OCI-LY1 (cell line): ENCODE data around the gene ITPRID1.

Source experiments
- H2AFZ ChIP-seq: fragments of 200-600 bp; sonication (generic), shearing (Covaris generic); 2 replicates; pipeline ENCODE4 v1.6.0; 2014; ENCODE audit warnings: antibody characterized with exemption, mild to moderate bottlenecking, low read length
- H3F3A ChIP-seq: fragments of 200-600 bp; sonication (generic), shearing (Covaris generic); 2 replicates; pipeline ENCODE4 v1.6.0; 2014; ENCODE audit warnings: mild to moderate bottlenecking, antibody characterized with exemption, low read length, moderate library complexity; ENCODE audit not compliant: insufficient read depth
- H3K27ac ChIP-seq: fragments of 200-600 bp; sonication (generic); 2 replicates; pipeline ENCODE4 v1.5.1; 2014; ENCODE audit warnings: low read length, mixed run types, mild to moderate bottlenecking, low read depth; ENCODE audit not compliant: poor library complexity, severe bottlenecking
- H3K27me3 ChIP-seq: fragments of 200-600 bp; sonication (generic); 2 replicates; pipeline ENCODE4 v1.6.0; 2014; ENCODE audit warnings: antibody characterized with exemption, mild to moderate bottlenecking, low read length, moderate library complexity; ENCODE audit not compliant: insufficient read depth
- H3K36me3 ChIP-seq: fragments of 200-600 bp; sonication (generic); 2 replicates; pipeline ENCODE4 v1.6.1; 2014; ENCODE audit warnings: mild to moderate bottlenecking, antibody characterized with exemption, low read length, moderate library complexity, mixed read lengths; ENCODE audit not compliant: insufficient read depth
- H3K4me1 ChIP-seq: fragments of 200-600 bp; sonication (generic); 2 replicates; pipeline ENCODE4 v1.5.1; 2014; ENCODE audit warnings: mild to moderate bottlenecking, low read length, moderate library complexity; ENCODE audit not compliant: insufficient read depth, severe bottlenecking
- H3K4me2 ChIP-seq: fragments of 200-600 bp; sonication (generic), shearing (Covaris generic); 2 replicates; pipeline ENCODE4 v1.6.1; 2014; ENCODE audit warnings: low read length
- H3K4me3 ChIP-seq: fragments of 200-600 bp; sonication (generic); 2 replicates; pipeline ENCODE4 v1.5.1; 2014; ENCODE audit warnings: low read length, low read depth, mild to moderate bottlenecking, mixed read lengths; ENCODE audit not compliant: poor library complexity, severe bottlenecking
- H3K79me2 ChIP-seq: fragments of 200-600 bp; shearing (Covaris generic); 2 replicates; pipeline ENCODE4 v1.6.1; 2016; ENCODE audit warnings: mixed run types, low read length, mixed read lengths; ENCODE audit not compliant: insufficient read depth
- H3K9ac ChIP-seq: fragments of 200-600 bp; sonication (generic), shearing (Covaris generic); 2 replicates; pipeline ENCODE4 v1.6.1; 2014; ENCODE audit warnings: mild to moderate bottlenecking, low read length, mixed read lengths
- H3K9me2 ChIP-seq: fragments of 200-600 bp; sonication (generic), shearing (Covaris generic); 2 replicates; pipeline ENCODE4 v1.6.1; 2014; ENCODE audit warnings: low read depth, mild to moderate bottlenecking, low read length, mixed read lengths
- H3K9me3 ChIP-seq: fragments of 200-600 bp; shearing (Covaris generic); 2 replicates; pipeline ENCODE4 v1.6.1; 2014; ENCODE audit warnings: low read length, mixed read lengths
- H4K20me1 ChIP-seq: fragments of 200-600 bp; sonication (generic), shearing (Covaris generic); 2 replicates; pipeline ENCODE4 v1.6.0; 2016; ENCODE audit warnings: mild to moderate bottlenecking, low read length; ENCODE audit not compliant: insufficient read depth
- CTCF ChIP-seq: fragments of 200-600 bp; sonication (generic), shearing (Covaris generic); IDR thresholded peaks from 2 replicates; pipeline ENCODE4 v1.5.1; 2017; ENCODE audit warnings: mild to moderate bottlenecking, antibody characterized with exemption, low read length, moderate library complexity, mixed read lengths
- EZH2 ChIP-seq: fragments of 200-600 bp; sonication (generic), shearing (Covaris generic); IDR thresholded peaks from 2 replicates; pipeline ENCODE4 v1.8.0; 2017; ENCODE audit warnings: borderline replicate concordance, mixed run types, mild to moderate bottlenecking, antibody characterized with exemption, low read length, moderate library complexity, mixed read lengths

ITPRID1 gene

GRCh38 chr7:31633467-31633866 is 119.6 kb downstream of the ITPRID1 start:
- no peak overlapping the region for H3K4me2 ChIP-seq
- no peaks in the 10 kb centered on the region for H3K36me3 ChIP-seq
- H3K27me3 ChIP-seq: no peaks in the 10 kb centered on the region
- H2AFZ ChIP-seq: no peak overlapping the region
- no peaks in the 10 kb centered on the region for H3K79me2 ChIP-seq
- no peak overlapping the region for H3K9ac ChIP-seq
- H3K4me3 ChIP-seq: no peak overlapping the region
- no peaks in the 10 kb centered on the region for H3K9me2 ChIP-seq
- no peaks in the 10 kb centered on the region for H3F3A ChIP-seq
- H3K9me3 ChIP-seq: no peaks in the 10 kb centered on the region
- H4K20me1 ChIP-seq: no peaks in the 10 kb centered on the region
- no peaks in the 10 kb centered on the region for H3K4me1 ChIP-seq
- H3K27ac ChIP-seq: no peak overlapping the region
- TF ChIP-seq CTCF (no peak), EZH2 (no peak)

- no peaks in the 10 kb centered on the region for H3K4me1 ChIP-seq
- H3K9ac ChIP-seq: no peak overlapping the region
- no peaks in the 10 kb centered on the region for H3K36me3 ChIP-seq
- TF ChIP-seq CTCF (peak; percentile 56), EZH2 (no peak)
- H3K9me2 ChIP-seq: no peaks in the 10 kb centered on the region
- H3F3A ChIP-seq: no peaks in the 10 kb centered on the region
- no peaks in the 10 kb centered on the region; the same call in 1 of the 2 replicates for H3K27me3 ChIP-seq
- H3K4me2 ChIP-seq: no peak overlapping the region
- H3K27ac ChIP-seq: no peak overlapping the region
- H3K4me3 ChIP-seq: no peak overlapping the region
- no peaks in the 10 kb centered on the region for H4K20me1 ChIP-seq
- H3K79me2 ChIP-seq: no peaks in the 10 kb centered on the region
- H3K9me3 ChIP-seq: no peaks in the 10 kb centered on the region
- H2AFZ ChIP-seq: no peak overlapping the region
Measured at GRCh38 chr7:31633894-31634494, 120.1 kb downstream of the ITPRID1 start.

GRCh38 chr7:31640381-31640780 is 126.5 kb downstream of the ITPRID1 start:
- Histone ChIP-seq H4K20me1 (no peaks in the 10 kb centered on the region), H3K36me3 (no peaks in the 10 kb centered on the region), H3K27me3 (no peaks in the 10 kb centered on the region; the same call in 1 of the 2 replicates), H3K4me2 (no peak overlapping the region), H3K9me3 (no peaks in the 10 kb centered on the region), H3K4me1 (no peaks in the 10 kb centered on the region), H3K27ac (no peak overlapping the region), H3K4me3 (no peak overlapping the region), H2AFZ (no peak overlapping the region), H3K79me2 (no peaks in the 10 kb centered on the region), H3K9ac (no peak overlapping the region), H3K9me2 (no peaks in the 10 kb centered on the region), H3F3A (no peaks in the 10 kb centered on the region)
- TF ChIP-seq CTCF (no peak), EZH2 (no peak)
